NCI-H526 (cell line): Measurements from ENCODE around the gene CNOT8.
"Not testable (repeated sequence)": the region's sequence is repeated elsewhere in the genome, so short reads cannot be mapped to it uniquely, and the experiment has no call there.

Experiments
- DNase-seq, 2 experiments: peaks; one replicate each; lab custom pipeline; 2025; lab: John Stamatoyannopoulos, UW

The CNOT8 gene

GRCh38 chr5:154835701-154836052 is 22.8 kb upstream of the CNOT8 start:
- DNase-seq: not testable (repeated sequence)

DNA sequence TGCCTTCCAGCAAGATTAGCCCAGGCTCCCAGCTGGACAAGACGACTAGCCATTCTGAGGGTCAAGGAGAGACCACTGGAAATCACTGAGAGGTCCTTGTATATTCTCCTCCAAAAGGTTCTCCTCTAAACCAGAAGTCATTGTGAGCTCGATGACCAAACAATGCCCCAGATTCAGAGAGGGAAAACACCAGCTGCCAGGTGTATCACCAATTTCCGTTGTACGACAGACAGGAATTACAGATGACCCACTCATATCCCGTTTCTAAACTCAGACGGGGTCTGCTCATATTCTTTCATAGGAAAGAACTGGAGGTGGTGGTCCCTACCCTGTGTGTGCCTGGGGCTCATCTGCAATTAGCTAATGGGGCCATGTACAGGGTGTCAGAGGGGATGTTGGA is 22.2 kb upstream of the CNOT8 start:
- DNase-seq: no peak

GRCh38 chr5:154837009-154837901 is 21.2 kb upstream of the CNOT8 start:
- no peak for DNase-seq

- DNase-seq: no peak
Observed at GRCh38 chr5:154840435-154841272, 17.8 kb upstream of the CNOT8 start.

DNA sequence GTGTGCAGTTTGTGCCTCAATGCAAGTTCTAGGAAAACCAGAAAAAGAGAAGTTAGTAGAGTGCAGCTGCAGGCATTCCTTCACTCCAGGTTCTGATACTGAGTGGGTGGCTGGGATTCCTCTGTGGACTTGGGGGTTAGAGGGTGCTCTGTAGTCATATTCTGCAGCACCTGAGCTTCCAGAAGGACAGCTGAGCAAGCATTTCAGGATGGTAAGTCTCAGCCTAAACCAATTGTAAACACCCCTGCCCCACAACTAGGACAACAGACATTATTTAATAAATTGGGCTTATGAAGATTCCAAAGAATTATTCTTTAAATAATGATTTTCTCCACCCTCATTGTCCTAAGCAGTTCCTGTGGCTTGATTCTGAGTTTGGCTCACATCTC is 17.2 kb upstream of the CNOT8 start:
- DNase-seq: no peak

DNA sequence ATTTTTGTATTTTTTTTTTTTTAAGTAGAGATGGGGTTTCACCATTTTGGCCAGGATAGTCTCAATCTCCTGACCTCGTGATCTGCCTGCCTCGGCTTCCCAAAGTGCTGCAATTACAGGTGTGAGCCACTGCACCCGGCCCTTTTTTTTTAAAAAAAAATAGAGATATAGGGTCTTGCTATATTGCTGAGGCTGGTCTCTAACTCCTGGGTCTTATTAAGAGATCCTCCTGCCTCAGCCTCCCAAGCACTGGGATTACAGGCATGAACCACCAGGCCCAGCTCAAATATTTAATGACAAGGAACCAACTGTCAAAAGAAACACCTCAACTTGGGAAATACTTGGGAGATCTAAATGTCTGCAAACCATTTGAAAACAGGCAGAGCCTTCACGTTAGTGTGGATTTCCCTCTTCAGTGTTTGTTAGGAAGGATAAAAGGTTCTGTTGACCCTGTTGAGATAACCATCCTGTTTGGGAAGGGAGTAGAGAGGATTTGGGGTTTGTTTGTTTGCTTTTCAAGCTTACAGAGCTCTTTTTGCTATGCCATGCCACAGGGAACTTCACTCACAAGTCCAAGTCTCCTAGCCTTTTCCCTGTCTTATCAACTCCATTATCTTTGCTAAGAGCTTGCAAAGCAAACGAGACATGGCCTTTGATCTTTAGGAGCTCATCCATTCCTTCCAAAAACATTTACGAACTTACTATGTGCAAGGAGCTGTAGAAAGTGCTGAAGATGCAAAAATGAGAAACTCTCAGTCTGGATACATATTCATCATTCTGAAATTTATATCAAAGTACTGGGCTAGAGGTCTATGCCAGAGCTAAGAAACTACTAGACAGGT is 15.5 kb upstream of the CNOT8 start:
- no peak for DNase-seq

GRCh38 chr5:154844809-154845208 is 13.6 kb upstream of the CNOT8 start:
- peak in 1 of 2 experiments; percentile 10 for DNase-seq

- no peak for DNase-seq
Observed at GRCh38 chr5:154849264-154849785, 9.1 kb upstream of the CNOT8 start.

- no peak for DNase-seq
Observed at GRCh38 chr5:154849791-154850201, 8.6 kb upstream of the CNOT8 start.

DNA sequence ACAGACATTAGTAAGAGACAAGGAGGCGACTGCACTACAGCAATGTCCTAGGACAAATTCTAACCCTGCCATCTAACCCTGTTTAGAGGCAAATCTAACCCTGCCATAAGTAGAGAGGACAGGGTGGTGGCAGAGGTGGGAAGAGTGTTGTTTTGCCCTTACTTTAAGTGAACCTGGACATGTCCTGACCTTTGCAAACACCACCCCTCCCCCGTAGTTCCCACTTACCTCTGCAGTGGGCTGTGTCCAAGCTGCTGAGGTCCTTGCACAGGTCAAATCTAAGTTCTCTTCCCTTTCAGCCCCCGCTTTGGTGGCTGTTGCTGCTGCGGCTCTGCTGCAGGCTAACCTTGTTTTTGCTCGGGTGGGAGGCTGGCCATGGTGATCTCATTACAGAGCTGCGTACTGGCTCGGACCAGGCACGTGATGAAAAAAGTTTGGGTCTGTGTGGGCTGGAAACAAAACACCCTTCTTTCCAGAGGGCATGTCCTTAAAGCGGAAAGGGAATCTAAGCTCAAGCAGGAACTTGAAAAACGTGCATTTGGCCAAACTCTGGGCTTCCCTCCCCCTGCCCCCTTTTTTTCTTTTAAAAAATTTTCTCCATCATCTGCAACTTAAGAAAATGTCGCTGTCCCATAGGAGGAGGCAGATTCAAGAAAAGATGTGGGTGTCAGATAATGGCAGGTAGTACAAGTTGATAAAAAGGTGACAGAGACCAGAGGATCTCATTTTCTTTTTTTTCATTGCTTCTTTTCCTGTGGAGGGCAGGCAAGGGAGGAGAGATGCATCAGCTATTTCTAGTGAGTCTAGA is 8.0 kb upstream of the CNOT8 start, which contains the start of gene FAXDC2:
Gene FAXDC2 (minus strand): TSS at position 349 of the 808 bp plus-strand sequence. CDS start 12,425 bp downstream, outside the sequence.
- DNase-seq: no peak

DNA sequence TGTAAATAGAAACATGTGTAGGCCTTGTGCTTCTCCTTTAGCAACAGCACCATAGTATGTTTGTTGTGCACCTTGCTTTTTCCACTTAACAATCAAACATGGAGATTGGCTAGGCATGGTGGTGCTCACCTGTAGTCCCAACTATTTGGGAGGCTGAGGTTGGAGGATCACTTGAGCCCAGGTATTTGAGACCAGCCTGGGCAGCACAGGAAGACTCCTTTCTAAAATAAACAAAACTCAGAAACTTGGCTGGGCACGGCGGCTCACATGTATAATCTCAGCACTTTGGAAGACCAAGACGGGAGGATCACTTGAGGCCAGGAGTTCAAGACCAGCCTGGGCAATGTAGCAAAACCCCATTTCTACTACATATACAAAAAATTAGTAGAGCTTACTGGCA is 7.1 kb upstream of the CNOT8 start:
- no peak for DNase-seq

DNA sequence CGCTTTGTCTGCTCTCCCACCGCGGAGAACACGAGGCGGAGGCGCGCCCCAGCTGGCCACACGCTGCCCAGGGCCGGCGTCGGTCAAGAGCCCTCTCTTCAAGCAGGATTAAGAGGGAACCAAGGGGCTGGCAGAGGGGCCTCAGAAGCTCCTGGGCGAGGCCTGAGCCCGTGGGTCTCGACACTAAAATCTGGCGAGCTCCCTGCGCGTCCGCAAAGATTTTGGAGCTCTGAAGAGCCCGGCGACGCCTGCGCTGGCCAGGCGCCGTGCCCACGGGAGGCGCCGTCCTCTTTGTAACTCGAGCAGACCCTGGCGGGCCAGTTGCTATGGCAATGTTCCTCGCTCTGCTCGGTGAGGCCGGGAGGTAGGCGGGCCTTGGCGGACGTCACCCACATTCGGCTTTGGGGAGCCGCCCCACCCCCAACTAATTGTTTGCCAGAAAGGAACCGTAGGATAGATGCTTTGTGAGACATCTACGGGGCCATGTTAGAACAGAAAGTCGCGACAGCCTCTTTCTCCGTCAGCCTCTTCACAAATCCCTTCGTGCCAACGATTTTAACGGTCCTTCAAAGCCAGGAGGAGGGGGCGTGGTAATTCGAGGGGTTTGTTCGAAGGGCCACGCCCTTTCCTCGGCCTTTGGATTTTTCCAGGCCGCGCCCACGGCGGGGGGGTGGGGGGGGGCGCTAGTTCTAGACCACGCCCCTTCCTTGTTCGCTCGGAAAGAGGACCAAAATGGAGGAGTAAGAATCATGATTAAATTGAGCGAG is 714 bp upstream of the CNOT8 start:
- peak; percentile 96 to 98 for DNase-seq

DNA sequence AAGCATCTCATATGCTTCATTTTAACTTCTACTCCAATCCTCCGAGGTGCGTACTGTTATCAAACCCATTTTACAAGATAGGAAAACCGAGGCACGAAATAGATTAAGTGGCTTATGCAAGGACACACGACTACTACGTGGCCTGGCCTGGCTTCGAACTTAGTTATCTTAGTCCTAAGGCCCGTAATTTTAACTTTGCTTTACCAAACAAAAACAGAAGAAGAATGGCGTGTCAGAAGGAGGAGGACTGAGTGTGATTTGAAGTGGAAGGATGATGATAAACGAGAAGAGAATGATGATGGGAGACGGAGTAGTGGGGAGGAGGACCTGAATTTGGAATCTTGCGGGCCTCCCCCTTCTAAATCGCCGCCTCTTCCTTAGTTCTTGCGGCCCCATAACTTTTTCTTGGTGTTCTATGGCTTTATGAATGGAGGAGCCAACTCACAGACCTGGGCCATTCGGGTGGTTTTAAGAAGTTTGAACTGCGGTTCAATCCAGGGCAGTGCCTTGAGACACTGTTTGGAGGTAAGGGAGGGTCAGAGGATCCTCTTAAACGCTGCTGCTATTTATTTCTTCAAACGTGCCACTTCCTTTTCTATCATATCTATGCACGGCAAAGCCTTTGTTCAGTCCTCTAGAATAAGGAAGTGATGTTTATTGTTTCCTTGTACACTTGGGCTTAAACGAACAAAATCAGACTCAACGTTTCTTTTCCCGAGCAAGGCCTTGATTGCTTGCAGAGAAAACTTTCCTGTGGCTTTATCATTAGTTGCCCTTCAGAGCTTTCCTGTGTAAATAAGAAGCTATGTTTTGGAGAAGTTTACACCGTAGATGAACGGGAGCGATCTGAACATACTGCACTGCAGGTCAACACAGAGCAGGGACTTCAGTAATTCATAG is 795 bp downstream of the CNOT8 start:
- DNase-seq: peak in 1 of 2 experiments; percentile 23

DNA sequence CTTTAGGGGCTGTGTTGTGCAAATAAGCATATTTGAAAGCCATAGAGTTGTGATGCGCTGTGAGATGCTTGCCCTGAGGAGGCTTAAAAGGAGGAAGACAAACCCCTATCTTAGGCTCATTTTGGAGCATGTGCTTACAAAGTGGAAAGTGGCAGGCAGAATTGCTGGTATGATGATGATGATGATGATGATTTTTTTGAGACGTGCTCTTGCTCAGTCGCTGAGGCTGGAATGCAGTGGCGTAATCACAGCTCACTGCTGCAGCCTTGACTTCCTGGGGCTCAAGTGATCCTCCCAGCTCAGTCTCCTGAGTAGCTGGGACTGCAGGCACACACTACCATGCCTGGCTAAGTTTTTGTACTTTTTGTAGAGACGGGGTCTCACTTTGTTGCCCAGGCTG is 1.7 kb downstream of the CNOT8 start:
- no peak for DNase-seq

DNA sequence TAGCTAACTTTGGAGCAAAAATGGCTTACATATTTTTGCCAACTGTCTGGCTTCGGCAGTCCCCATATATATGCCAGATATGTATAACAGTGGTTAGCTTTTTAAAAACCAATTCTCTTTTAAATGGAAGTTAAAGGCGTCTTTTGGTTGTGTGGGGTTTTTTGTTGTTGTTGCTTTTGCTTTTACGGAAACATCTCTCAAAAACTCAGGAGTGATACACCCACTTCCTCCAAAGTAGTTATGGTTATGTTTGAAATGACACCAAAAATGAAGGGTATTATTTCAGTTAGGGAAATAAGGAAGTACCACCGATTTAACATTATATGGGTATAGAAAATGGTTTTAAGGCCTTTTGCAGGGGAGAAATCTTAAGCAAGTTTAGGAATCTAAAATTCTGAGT is 2.3 kb downstream of the CNOT8 start:
- no peak for DNase-seq

DNA sequence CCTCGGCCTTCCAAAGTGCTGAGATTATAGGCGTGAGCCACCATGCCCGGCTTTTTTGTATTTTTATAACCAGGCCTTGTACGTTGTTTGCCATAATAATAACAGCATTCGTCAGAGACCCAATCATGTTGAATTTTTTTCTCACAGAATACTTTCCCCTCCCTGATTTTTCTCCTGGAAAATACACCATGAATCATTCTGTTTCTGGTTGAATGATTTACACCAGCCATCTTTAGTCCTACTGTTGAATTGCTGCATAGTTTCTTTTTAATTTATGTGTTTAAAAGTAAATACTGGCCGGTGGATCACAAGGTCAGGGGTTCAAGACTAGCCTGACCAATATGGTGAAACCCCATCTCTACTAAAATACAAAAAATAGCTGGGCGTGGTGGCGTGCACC is 3.5 kb downstream of the CNOT8 start:
- no peak for DNase-seq

GRCh38 chr5:154862766-154863165 is 4.3 kb downstream of the CNOT8 start:
- DNase-seq: no peak

GRCh38 chr5:154863291-154864080 is 5.1 kb downstream of the CNOT8 start:
- no peak for DNase-seq
